Choroid plexus epithelial cell (primary cell): ENCODE measurements around the gene SDF2L1.

ENCODE experiments used
- DNase-seq: peaks from one replicate; pipeline ENCODE4 v3.0.0-alpha.2; 2010; ENCODE audit warnings: low read depth
- H3K4me3 ChIP-seq: 2 replicates; pipeline ENCODE4 v1.5.1; 2011; ENCODE audit warnings: low read depth, mild to moderate bottlenecking, control low read depth, low read length, moderate library complexity
- TF ChIP-seq, protein P1 (sequence below): conservative IDR thresholded peaks from 2 replicates; pipeline ENCODE4 v1.5.1; 2011; ENCODE audit warnings: low read depth, mild to moderate bottlenecking, control low read depth, inconsistent platforms, low read length, moderate library complexity

Gene SDF2L1

DNA sequence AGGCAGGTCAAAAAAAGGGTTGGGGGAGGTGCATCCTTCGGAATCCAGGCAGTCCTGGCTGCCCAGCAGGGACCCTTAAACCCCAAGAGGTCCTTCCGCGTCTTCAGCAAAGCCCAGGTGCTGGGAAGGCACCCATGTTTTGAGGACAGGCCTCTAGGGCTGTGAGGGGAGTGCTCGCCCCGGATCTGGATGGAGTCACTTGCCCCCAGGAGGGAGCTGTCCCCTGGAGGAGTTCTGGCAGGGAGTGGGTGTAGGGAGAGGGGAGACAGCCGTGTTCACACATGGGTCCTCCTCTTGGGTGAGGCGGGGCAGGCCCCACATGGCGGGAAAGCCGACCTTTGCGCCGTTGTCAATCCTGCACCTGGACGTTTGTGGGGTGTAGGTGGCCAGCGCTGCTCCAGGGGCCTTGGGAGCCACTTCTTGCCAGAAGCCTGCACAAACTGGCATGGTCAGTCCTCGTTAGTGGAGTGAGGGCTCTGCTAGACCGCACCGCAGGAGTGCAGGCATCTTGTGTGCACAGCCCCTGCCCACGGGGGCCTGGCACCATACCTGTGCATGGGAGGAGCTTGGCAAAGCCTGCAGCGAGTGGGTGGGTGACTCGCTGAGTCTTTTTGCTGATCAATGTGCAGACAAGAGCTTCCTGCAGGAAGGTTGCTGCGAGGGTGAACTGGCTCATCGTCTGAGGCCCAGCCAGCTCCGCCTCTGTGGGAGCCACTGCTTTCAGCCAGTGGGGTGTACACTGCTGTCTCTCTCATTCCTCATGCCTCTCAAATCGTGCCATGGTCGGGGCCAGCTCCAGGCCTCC lies 39.7 kb downstream of the SDF2L1 start:
- no peak overlapping the region for H3K4me3 ChIP-seq
- DNase-seq: no peak
- TF ChIP-seq, protein P1, sequence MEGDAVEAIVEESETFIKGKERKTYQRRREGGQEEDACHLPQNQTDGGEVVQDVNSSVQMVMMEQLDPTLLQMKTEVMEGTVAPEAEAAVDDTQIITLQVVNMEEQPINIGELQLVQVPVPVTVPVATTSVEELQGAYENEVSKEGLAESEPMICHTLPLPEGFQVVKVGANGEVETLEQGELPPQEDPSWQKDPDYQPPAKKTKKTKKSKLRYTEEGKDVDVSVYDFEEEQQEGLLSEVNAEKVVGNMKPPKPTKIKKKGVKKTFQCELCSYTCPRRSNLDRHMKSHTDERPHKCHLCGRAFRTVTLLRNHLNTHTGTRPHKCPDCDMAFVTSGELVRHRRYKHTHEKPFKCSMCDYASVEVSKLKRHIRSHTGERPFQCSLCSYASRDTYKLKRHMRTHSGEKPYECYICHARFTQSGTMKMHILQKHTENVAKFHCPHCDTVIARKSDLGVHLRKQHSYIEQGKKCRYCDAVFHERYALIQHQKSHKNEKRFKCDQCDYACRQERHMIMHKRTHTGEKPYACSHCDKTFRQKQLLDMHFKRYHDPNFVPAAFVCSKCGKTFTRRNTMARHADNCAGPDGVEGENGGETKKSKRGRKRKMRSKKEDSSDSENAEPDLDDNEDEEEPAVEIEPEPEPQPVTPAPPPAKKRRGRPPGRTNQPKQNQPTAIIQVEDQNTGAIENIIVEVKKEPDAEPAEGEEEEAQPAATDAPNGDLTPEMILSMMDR: no peak

DNA sequence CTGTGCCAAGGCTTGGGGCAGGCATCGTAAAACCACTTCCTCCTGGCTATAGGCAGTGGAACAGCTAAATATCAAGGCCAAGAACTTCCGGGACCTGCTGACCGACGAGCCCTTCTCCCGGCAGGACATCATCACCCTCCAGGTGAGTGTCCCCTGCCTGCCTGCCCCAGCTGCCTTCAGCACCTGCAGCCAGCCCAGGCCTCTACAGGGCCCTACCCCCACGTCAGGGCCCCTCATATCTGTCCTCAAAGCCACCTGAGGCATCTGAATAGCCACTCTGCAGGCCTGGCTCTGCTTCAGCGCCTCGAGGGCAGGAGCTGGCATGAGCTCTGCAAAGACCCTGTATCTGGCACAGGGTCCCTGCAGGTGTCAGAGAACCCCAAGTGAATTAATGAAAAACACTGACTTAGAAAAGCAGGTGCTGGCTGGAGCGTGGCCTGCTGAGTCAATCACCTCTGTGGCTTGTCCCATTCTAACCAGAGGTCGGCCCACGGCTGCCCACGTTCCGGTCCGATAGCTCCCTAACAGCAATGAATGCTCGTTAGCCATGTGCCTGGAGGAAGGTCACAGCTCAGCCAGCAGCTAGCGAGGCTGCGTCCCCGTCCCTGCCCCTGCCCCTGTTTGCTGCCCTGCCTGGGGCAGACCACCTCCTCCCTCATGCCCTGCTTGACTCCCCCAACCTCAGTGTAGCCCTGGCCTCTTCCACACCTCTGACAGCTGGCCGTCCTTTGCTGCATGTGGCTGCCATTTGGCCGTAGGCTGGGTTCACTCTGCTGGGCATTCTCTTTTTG lies 40.5 kb downstream of the SDF2L1 start:
- H3K4me3 ChIP-seq: no peak overlapping the region
- no peak for DNase-seq
- TF ChIP-seq, protein P1: no peak

DNA sequence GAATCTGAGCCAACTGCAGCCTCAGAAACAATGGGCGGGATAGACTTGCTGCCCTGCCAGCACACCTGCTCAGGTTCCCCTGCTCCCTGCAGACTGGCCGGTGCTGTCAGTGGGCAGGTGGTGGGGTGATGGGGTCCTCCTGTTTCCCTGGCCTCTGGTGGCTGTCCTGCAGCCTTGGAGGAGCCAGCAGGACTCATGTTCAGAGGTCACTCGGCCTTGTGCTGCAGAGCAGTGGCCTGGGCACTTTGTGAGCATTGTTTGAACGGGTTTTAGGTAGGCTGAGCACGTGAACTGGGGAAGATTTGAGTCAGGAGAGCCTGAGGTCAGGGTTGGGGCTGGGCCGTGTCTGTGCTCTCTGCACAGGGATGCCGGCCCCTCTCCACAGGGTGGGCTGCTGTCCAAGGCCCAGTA lies 41.3 kb downstream of the SDF2L1 start:
- TF ChIP-seq, protein P1: no peak
- no peak overlapping the region for H3K4me3 ChIP-seq
- no peak for DNase-seq

DNA sequence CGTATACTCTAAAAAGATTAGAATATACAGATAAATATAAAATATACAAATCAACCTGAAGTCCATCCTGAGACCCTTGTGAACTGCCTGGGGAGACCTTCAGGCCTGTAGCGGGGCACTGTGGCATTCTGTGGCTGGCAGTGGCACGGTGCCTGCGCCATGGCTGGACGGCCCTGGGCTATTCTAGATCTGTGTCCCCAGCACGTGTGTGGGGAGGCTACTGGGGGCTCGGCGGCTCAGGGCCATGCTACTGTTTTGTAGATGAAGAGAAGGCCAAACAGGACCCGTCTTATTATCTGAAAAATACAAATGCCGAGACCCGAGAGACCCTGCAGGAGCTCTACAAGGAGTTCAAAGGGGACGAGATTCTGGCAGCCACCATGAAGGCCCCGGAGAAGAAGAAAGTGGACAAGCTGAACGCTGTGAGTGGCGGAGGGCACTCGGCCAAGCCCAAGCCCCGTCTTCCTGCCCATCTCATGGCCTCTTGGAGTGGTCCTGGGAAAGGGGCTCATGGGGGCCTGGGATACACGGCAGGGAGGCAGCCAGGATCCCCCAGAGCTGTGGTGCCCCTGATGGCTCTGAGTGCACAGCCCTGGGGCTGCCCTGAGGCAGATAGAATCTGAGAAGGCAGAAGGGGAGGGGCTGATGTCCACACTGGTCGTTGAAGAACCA lies 42.5 kb downstream of the SDF2L1 start:
- H3K4me3 ChIP-seq: no peak overlapping the region
- no peak for DNase-seq
- TF ChIP-seq, protein P1: no peak

DNA sequence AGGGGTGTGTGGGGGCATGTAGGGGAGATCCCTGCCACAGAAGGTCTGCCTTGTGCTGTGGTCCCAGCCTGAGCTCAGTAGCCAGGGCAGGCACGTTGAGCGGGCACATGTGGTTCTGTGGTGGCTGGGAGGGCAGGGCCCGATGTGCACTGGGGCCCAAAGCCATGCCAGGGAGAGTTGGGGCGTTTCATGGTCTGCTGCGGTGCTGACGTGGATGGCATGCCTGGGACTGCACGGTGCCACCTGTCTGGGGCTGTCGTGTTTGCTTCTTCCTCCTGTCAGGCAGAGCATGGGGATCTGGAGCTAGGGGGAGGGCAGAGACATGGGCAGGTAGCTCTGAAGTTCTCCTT lies 43.0 kb downstream of the SDF2L1 start:
- TF ChIP-seq, protein P1: no peak
- DNase-seq: no peak
- no peak overlapping the region for H3K4me3 ChIP-seq

DNA sequence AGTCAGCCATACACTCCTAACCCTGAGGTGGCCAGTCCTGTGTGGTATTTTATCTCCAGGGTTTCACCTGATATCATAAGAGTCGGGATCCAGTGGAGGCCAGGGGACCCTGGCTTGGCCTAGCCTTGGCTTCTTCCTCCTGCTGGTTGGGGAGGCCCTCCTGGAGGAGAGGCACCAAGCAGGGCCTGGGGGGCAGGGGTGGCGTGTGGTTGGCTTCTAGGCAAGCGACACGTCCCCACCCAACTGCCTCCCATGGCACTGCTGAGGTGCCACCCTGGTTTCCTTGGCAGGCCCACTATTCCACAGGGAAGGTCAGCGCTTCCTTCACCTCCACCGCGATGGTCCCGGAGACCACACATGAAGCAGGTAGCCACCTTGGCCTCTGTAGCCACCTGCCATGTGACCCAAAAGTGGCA lies 44.1 kb downstream of the SDF2L1 start:
- no peak for DNase-seq
- TF ChIP-seq, protein P1: no peak
- H3K4me3 ChIP-seq: no peak overlapping the region
